ENCODE data around the gene LITAF.
A peak's percentile ranks its signal among the peaks of the same experiment; 100 is the strongest.
"Not testable (repeated sequence)": the region's sequence is repeated elsewhere in the genome, so short reads cannot be mapped to it uniquely, and the experiment has no call there.

LITAF gene

DNA sequence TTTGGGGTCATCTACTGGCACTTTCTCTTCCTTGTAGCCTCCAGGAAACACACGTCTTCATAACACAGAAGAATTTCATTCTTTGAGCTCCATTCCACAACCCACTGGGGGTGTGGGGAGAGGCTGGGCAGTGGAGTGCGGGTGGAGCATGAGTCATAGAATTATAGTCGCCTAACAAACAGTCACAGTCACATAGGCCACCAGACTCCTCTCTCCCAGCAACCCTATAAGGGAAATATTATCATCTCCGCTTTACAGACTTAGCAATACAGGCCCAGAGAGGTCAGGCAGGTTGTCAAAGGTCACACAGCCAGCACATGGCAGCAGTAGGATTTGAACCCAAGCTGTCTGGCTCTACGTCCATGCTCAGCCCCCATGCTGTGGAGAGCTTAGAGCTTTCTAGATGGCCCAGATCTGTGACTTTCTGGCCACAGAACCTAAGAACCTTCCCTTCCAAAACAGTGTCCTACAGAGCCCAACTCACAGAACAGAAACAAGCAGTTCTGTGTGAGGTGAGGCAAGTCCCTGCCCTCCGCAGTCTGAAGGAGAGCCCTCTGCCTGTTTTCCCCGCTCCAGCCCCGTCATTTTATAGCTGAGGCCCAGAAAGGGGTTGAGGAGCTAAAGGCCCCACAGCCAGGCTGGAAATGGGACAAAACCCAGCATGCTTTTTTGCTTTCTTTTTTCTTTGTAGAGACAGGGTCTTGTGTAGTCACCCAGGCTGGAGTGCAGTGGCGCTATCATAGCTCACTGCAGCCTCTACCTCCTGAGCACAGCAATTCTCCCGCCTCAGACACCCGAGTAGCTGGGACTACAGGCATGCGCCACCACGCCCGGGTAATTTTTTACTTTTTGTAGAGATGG lies 10.7 kb upstream of the LITAF start:
- DNase-seq, result peak in 2 of 6 experiments; percentile 13 to 17

DNA sequence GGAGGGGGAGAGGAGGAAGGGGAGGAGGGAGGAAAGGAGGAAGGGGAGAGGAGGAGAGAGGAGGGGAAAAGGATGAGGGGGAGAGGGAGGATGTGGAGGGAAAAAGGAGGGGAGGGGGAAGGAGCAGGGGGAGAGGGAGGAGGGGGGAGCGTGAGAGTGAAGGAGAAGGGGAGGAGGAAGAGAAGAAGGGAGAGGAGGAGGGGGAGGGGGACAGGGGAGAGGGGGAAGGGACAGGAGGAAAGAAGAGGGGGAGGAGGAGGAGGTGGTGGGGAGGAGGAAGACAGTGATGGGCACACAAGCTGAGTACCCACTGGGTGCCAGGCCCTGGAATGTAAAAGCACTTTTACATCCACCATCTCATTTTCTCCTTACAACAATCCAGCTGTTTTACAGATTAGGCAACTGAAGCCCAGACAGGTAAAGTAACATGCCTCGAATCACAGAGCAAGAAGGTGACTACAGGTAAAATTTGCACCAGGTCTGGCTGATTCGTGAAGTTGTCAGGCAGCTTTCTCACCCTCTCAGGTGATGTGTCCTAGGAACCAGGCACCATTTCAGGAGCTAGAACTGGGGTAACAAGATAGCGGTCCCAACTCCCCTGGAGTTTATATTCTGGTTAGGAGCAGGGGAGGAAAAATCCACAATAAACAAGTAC lies 10.0 kb upstream of the LITAF start:
- DNase-seq, result no peak

DNA sequence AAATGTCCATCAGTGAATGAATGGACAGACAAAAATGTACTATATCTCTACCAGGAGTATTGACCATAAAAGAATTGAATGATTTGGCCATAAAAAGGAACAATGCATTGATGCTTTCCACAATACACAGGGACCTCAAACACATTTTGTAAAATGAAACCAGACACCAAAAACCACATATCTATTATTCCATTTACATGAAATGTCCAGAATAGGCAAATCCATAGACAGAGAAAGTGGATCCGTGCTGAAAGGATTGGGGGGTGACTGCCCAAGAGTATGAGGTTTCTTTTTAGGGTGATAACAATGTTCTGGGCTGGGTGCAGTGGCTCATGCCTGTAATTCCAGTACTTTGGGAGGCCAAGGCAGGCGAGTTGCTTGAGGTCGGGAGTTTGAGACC lies 6.9 kb upstream of the LITAF start:
- no peak for DNase-seq

DNA sequence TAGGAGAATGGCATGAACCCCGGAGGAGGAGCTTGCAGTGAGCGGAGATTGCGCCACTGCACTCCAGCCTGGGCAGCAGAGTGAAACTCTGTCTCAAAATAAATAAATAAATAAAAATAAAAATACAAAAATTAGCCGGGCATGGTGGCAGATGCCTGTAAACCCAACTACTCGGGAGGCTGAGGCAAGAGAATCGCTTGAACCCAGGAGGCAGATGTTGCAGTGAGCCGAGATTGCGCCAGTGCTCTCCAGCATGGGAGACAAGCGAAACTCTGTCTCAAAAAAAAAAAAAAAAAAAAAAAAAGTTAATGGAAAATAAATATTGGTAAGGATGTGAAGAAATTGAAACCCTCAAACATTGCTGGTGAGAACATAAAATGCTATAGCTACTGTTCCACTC lies 6.4 kb upstream of the LITAF start:
- DNase-seq, result not testable (repeated sequence)

DNA sequence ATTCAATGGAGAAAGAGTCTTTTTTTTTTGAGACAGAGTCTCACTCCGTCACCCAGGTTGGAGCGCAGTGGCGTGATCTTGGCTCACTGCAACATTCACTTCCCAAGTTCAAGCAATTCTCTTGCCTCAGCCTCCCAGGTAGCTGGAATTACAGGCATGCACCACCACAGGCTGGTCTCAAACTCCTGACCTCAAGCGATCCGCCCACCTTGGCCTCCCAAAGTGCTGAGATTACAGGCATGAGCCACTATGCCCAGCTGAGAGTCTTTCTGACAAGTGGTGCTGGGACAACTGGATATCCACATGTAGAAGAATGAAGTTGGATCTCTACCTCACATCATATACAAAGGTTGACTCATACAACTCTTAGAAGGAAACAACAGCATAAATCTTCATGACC lies 4.9 kb upstream of the LITAF start:
- DNase-seq, result not testable (repeated sequence)

DNA sequence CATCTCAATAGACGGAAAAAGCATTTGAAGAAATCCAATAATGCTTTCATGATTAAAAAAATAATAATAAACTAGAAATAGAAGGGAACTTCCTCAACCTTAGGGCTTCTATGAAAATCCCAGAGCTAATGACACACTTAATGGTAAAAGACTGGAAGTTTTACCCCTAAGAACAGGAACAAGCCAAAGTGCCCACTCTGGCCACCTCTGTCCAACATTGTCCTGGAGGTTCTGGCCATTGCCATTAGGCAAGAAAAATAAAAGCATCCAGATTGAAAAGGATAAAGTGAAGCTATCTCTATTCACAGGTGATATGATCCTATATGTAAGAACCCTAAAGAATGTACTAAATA lies 2.5 kb upstream of the LITAF start:
- no peak for DNase-seq

DNA sequence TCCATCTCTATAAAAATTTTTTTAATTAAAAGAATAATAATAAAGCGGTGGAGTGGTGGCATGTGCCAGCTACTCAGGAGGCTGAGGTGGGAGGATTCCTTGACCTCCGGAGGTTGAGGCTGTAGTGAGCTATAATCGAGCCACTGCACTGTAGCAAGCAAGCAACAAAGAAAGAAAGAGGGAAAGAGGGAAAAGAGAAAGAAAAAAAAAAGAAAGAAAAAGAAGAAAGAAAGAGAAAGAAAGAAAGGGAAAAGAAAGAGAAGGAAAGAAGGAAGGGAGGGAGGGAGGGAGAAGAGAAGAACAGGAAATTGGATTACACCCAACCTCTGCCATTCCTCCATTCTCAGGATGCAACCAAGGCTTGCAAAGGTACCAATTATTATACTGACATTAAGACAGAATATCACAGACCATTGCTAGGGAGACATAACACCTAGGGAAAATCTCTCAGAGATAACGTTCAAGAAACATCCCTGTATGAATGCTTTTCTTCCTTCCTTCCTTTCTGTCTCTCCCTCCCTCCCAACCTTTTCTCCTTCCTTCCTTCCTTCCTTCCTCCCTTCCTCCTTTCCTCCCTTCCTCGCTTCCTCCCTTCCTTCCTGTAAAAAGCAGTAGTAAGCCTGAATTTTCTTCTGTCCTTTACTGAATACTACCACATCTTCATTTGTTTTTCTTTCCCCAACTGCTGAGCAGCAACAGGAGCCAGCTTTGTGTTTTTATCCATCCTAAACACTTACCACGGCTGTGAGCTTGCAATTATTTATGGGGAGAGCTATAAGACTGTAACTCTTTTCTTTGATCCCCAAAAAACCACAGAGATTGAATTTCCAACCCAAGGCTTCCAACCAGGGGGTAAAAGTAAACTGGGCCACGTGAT lies 1.8 kb upstream of the LITAF start:
- no peak for DNase-seq

DNA sequence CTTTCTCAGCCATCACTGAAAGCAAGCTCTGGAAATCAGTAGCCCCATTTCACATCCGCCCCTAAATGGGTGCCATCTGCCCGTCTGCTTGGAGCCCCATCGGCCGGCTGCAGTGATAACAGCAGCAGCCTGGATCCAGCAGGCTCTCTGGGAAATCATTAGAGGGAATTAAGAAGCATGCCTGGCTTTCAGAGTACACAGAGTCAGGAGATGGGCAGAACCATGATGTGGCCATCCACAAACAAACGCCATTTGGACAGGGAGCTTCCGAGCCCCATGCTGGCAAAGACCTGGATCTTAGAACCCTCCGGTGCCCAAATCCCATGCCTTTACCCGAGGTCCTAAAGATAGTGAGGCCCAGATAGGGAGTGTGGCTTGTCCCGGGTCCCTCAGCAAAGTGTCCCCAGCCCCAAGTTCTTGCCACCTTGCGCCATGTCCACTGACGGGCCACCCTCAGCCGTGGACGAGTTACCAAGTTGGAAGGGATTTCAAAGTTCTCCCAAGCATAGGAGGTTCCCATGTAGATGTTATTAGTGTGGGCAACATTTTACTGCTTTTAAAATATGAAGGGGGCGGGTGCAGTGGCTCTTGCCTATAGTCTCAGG lies 1.0 kb upstream of the LITAF start:
- DNase-seq, result no peak

DNA sequence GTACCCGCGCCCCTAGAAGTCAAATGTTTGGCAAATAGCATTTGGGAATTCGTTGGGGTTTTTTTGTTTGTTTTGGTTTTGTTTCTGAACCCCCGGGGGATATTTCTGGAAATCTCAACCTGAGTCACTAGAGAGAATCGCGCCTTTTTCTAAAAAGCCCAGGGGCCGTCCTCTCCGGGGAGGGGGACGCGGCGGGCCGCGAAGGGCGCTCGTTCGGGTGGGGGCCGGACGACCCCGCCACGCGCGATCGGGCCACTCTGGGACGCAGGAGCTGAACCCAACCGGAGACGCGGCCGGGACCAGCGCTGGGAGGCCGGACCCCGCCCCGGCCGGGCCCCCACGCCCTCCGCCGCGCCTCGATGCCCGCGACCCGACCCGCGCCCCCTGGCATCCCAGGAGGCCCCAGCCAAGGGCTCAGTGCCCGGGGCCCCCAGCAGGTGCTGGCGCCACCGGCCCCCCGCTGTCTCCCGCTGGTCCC lies 302 bp downstream of the LITAF start:
- DNase-seq, result peak in 1 of 6 experiments; percentile 43

DNA sequence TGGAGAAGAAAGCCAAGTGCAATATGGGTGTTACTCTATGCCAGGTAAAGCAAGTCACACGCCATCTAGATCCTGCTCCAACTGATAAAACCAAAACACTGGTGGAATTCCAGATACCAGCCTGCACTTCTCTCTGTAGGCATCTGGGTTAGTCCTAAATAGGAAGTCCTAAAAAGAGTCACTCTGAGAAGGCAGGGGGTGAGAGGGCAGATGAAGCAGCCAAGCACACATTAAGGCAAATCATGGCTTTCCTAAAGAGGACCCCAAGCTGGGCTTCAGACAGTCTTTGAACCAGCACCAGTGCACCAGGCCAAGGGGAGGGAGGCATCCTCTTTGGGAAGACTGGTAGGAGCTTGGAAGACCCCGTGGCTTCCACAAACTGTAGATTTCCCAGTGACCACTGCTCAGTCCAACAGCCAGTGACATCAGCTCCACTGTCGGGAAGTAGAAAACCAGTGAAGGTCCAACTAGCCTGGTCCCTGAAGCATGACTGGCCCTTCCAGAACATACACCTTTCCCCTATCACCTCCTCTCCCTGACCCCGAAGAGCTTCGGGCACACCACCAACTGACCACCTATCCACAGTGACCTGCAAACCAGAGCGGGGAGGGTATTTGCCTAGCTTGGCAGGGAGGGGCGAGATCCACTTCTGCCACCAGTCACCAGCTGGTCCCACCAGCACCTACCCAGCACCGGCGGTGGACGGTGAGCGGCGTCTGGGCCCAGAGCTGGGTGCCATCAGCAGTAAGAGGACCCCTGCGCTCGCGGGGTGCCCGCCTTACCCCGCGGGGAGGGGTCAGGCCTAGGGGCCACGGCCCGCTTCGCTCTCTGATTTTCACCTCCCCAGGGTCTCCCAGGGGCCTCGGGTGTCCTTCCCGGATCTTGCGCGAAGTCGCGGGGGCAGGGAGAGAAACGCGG lies 1.0 kb downstream of the LITAF start:
- DNase-seq, result peak in 4 of 6 experiments; percentile 18 to 44 (median 30)

DNA sequence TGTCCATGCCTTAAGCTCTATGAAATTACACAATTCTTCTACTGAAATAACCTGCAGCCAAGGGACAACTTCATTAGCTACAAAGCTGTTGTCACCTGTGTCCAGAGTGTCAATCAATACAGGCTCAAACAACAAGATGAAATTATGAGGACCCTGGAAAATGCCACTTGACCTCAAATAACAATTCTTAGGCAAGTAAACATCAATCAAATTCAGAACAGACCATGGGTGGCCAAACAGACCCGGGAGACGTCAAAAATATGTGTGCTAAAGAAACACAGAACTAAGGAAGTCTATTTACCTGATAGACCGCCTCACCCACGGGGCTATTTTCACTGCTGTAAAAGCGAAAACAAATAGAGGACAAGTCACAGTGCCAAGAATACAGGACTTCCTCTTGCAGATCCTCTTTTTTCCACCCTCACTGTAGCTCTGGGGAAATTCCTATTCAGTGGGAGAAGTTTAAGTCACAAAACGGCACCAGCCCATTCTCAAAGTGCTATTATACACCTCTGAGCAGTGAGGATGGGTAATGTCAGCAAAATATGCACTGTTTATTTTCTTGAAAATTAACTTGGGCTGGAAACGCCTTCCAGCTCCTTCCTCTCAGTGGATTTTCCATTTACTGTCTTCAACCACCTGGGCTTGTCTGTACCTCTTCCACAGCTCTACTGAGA lies 2.7 kb downstream of the LITAF start:
- DNase-seq, result peak in 2 of 6 experiments; percentile 10 to 34

DNA sequence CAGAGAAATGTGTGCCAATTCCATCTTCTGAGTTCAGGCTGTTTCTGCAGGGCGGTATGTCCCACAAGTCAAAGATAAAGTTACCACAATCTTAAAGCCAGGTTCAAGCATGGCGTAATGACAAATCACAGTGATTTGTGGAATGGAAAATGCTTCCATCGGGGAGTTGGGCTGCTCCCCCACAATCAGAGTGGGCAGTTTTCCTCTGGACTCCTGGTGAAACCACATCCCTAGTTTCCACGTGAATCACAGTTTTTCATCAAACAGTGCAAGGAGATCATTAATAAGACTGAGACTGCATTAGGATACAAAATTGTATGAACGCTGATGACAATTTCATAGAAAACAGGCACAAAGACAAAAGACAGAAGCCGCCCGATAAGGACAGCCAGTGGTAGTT lies 3.6 kb downstream of the LITAF start:
- DNase-seq, result no peak

DNA sequence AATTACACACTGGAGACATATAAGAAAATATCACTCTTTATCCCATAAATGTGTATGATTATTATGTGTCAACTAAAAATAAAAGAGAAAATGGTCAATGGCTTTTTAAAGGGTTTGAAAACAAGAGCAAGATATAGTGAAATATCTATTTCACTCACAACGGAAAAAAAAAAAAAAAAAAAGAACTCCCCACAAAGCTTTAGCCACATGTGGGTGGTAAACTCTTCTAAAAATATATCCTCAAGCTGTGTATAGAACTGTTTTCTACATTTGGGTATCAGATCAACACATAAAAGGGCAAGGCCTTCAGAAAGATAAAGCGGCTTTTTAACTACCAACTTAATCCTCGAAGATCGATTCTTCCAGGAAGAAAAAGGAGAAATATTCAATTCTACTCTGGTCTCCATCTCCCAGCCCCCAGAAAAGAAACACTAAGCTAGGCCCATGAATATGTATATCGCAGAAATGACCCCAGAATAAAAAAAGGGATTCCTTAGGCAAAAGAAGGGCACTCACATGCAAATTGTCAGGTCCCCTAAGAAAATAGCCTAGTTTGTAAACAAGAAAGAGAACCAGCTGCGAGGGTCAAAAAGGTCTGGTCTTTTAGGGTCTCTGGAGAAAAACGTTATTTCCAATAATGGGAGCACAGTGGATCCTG lies 4.4 kb downstream of the LITAF start:
- no peak for DNase-seq

DNA sequence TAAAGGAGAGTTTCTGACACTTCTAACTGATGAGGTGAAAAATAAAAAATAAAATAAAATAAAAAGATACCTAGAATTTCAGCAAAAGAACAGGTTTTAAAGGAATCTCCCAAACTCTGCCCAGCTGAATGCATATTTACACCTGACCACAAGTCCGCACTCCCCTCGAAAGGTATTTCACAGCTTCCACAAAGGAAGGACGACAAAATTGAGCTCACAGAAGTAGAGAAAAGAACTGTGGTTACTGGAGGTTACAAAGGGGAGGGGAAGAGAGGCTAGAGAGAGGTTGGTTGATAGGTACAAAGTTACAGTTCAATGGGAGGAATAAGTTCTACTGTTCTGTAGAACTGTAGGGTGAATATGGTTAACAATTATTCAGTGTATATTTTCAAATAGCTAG lies 5.0 kb downstream of the LITAF start:
- peak in 2 of 6 experiments; percentile 23 to 37 for DNase-seq

DNA sequence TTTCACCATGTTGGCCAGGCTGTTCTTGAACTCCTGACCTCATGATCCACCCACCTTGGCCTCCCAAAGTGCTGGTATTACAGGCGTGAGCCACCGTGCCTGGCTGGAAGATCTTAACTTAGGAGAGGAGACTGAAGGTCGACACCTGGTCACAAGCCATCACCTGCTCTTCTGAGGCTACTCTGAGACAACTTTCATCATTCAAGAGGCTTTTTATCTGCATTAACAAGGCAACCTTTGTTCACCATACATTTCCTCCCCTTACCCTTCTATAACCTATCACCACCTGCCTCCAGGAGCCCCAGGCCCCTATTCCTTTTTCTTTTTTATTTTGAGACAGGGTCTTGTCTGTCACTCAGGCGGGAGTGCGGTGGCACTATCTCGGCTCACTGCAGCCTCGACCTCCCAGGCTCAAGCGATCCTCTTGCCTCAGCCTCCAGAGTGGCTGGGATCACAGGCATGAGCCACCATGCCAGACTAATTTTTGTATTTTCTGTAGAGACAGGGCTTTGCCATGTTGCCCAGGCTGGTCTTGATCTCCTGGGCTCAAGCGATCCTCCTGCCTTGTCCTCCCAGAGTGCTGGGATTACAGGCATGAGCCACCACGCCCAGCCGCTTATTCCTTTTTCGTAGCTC lies 6.2 kb downstream of the LITAF start:
- no peak for DNase-seq

DNA sequence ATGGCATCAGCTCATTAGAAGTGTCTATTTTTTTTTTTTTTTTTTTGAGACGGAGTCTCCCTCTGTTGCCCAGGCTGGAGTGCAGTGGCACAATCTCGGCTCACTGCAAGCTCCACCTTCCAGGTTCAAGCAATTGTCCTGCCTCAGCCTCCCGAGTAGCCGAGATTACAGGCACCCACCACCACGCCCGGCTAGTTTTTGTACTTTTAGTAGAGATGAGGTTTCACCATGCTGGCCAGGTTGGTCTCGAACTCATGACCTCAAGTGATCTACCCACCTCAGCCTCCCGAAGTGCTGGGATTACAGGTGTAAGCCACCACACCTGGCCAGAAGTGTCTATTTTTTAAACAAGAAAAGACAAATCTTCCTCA lies 9.4 kb downstream of the LITAF start:
- DNase-seq, result not testable (repeated sequence)

DNA sequence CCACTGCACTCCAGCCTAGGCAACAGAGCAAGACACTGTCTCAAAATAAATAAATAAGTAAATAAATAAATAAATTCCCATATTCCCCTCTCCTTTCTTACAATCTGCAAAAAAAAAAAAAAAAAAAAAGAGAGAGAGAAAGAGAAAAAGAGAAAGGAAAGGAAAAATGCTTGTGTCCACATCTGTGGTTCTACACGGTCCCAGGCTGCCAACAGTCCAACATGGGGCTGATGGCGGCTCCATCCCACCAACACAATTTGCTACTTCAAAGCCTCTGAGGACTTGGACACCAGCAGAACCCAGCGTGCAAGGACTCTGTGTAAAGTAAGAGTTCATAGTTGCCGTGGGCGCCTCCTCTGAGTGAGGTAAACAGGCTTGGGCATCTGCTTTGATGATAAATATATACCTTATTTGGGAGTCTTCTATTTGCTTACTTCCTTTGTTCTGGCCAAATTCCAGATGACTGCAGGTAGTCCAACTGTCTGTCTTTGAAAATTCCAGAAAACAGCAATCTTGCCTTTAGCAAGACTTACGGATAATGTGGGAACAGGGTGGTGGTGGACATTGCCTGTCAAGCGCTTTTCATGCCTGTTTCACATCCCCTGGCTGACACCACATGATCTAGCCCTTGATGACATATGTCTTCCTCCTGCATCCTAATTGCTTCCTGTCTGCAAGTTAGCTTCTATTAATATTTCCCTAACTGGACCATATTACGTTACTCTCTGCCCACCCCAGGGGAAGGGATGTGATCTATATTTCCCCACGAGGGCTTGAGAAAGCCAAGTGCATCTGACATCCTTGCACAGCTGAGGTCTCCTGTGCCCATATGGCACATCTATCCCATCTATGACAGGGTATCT lies 10.1 kb downstream of the LITAF start:
- DNase-seq, result no peak

DNA sequence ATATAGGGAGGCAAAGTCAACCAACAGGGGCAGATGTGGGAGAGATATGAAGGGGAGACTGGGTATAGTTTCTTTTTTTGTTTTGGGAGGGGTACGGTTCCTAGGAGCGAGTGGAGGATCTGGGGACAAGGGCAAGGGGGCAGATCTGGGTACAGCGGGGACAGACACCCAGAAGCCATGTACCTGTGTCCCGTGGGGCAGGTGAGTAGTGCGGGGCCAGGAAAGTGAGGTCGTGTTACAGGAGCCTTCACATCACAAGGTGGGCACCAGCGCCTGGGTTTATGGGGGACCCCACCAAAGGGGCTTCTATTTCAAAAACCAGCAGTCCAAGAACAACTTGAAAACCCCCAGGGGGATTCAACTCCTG lies 11.5 kb downstream of the LITAF start:
- DNase-seq, result no peak

All from stimulated activated naive CD4-positive, alpha-beta T cell (primary cell).